IMR-90 (cell line): Measurements from ENCODE around the gene SIK3. TPM values are rescaled to one million over a fixed set of nuclear protein-coding genes. Genes with fewer than 3 reads are reported as not detected.

ENCODE experiments used
- ATAC-seq: fragments of 200-7000 bp; cut with Tn5 transposase; 2 replicates; pipeline ENCODE4 v1.9.1; 2020; ENCODE audit warnings: low read depth, mild to moderate bottlenecking, moderate library complexity
- BruUV-seq: library from RNA; stranded (reverse); fragments of 400-500 nt; replicated peaks from 2 replicates; lab custom pipeline; 2021; lab: Mats Ljungman, UMichigan
- CTCF ChIA-PET: fragments of 300-600 bp; formaldehyde crosslinking; extraction: SDS; loops from one replicate; lab custom pipeline; 2021; ENCODE audit warnings: antibody characterized with exemption; lab: Yijun Ruan, JAX
- POLR2A ChIA-PET: fragments of 300-600 bp; sonication (Branson Sonifier 250); formaldehyde crosslinking; loops from one replicate; lab custom pipeline; 2022; ENCODE audit warnings: antibody characterized with exemption; ENCODE audit not compliant: unreplicated experiment; lab: Charles Lee
- DNase-seq: peaks from one replicate; pipeline ENCODE4 v3.0.0; 2013
- H2AFZ ChIP-seq: replicated peaks from 2 replicates; pipeline ENCODE3; 2013; ENCODE audit warnings: low read length, mild to moderate bottlenecking; ENCODE audit not compliant: poor library complexity
- H2AK5ac ChIP-seq: 2 replicates; pipeline ENCODE4 v1.6.1; 2013; ENCODE audit warnings: low read depth, low read length, inconsistent platforms
- H2AK9ac ChIP-seq: replicated peaks from 2 replicates; pipeline ENCODE3; 2013; ENCODE audit warnings: mild to moderate bottlenecking, low read depth, low read length, moderate library complexity; ENCODE audit not compliant: poor library complexity
- H2BK120ac ChIP-seq: 2 replicates; pipeline ENCODE4 v1.6.1; 2013; ENCODE audit warnings: low read depth, low read length, inconsistent platforms
- H2BK15ac ChIP-seq: 3 replicates; pipeline ENCODE4 v1.6.1; 2013; ENCODE audit warnings: low read depth, low read length, inconsistent platforms
- H2BK20ac ChIP-seq: 2 replicates; pipeline ENCODE4 v1.6.1; 2013; ENCODE audit warnings: low read depth, mild to moderate bottlenecking, inconsistent platforms, low read length, moderate library complexity
- H2BK5ac ChIP-seq: 2 replicates; pipeline ENCODE4 v1.6.1; 2013; ENCODE audit warnings: mild to moderate bottlenecking, low read depth, low read length, inconsistent platforms; ENCODE audit not compliant: poor library complexity, severe bottlenecking
- H3K14ac ChIP-seq: replicated peaks from 2 replicates; pipeline ENCODE4 v1.6.1; 2013; ENCODE audit warnings: low read depth, low read length, inconsistent platforms
- H3K18ac ChIP-seq: 2 replicates; pipeline ENCODE4 v1.6.1; 2013; ENCODE audit warnings: low read depth, low read length, control low read depth
- H3K23ac ChIP-seq: 2 replicates; pipeline ENCODE4 v1.6.1; 2013; ENCODE audit warnings: low read depth, low read length, inconsistent platforms
- H3K27ac ChIP-seq: 2 replicates; pipeline ENCODE4 v1.5.1; 2013; ENCODE audit warnings: mild to moderate bottlenecking, control low read depth, low read length; ENCODE audit not compliant: insufficient read depth
- H3K27me3 ChIP-seq: 2 replicates; pipeline ENCODE4 v1.6.1; 2013; ENCODE audit warnings: low read length; ENCODE audit not compliant: control insufficient read depth, insufficient read depth
- H3K36me3 ChIP-seq: 2 replicates; pipeline ENCODE4 v1.6.1; 2013; ENCODE audit warnings: low read length, mixed read lengths; ENCODE audit not compliant: control insufficient read depth, insufficient read depth
- H3K4ac ChIP-seq: 2 replicates; pipeline ENCODE4 v1.6.1; 2013; ENCODE audit warnings: low read depth, low read length, inconsistent platforms
- H3K4me1 ChIP-seq: 2 replicates; pipeline ENCODE4 v1.6.1; 2013; ENCODE audit warnings: low read length, mixed read lengths; ENCODE audit not compliant: control insufficient read depth, insufficient read depth
- H3K4me2 ChIP-seq: 2 replicates; pipeline ENCODE4 v1.6.1; 2013; ENCODE audit warnings: low read depth, mild to moderate bottlenecking, control low read depth, low read length, moderate library complexity
- H3K4me3 ChIP-seq: 2 replicates; pipeline ENCODE4 v1.5.1; 2013; ENCODE audit warnings: low read depth, mild to moderate bottlenecking, control low read depth, low read length, moderate library complexity; ENCODE audit not compliant: insufficient read depth
- H3K56ac ChIP-seq: 2 replicates; pipeline ENCODE4 v1.6.1; 2013; ENCODE audit warnings: low read length, inconsistent platforms; ENCODE audit not compliant: insufficient read depth; ENCODE audit errors: extremely low read depth
- H3K79me1 ChIP-seq, 2 experiments: 2 replicates each; pipeline ENCODE4 v1.6.1; 2013; ENCODE audit warnings: low read length in 2 of 2, inconsistent platforms in 1 of 2, low read depth in 1 of 2
- H3K9ac ChIP-seq: 2 replicates; pipeline ENCODE4 v1.6.1; 2013; ENCODE audit warnings: low read depth, low read length, control low read depth
- H3K9me1 ChIP-seq: 2 replicates; pipeline ENCODE4 v1.6.1; 2013; ENCODE audit warnings: low read length, inconsistent platforms; ENCODE audit not compliant: insufficient read depth
- H3K9me3 ChIP-seq: 2 replicates; pipeline ENCODE4 v1.6.1; 2013; ENCODE audit warnings: low read length; ENCODE audit not compliant: control insufficient read depth, insufficient read depth
- H4K20me1 ChIP-seq: 2 replicates; pipeline ENCODE4 v1.6.1; 2013; ENCODE audit warnings: low read length, inconsistent platforms; ENCODE audit not compliant: insufficient read depth
- H4K5ac ChIP-seq: 2 replicates; pipeline ENCODE4 v1.6.1; 2013; ENCODE audit warnings: mild to moderate bottlenecking, low read depth, low read length, control low read depth
- H4K8ac ChIP-seq, 2 experiments: 2 replicates each; pipeline ENCODE4 v1.6.1; 2013; ENCODE audit warnings: low read depth in 2 of 2, low read length in 2 of 2, control low read depth in 1 of 2, inconsistent platforms in 1 of 2
- H4K91ac ChIP-seq: 2 replicates; pipeline ENCODE4 v1.6.1; 2013; ENCODE audit warnings: low read depth, low read length, inconsistent platforms; ENCODE audit not compliant: insufficient read depth
- BHLHE40 ChIP-seq: fragments of 150-350 bp; IDR thresholded peaks from 2 replicates; pipeline ENCODE4 v1.6.1; 2016; ENCODE audit warnings: mild to moderate bottlenecking, low read depth, low read length
- CEBPB ChIP-seq: IDR thresholded peaks from 2 replicates; pipeline ENCODE4 v1.6.1; 2012; ENCODE audit warnings: low read depth, low read length, improper control_type of control experiment
- CHD1 ChIP-seq: IDR thresholded peaks from 2 replicates; pipeline ENCODE4 v1.6.1; 2012; ENCODE audit warnings: low read depth, low read length, improper control_type of control experiment
- FOS ChIP-seq: fragments of 150-350 bp; IDR thresholded peaks from 2 replicates; pipeline ENCODE4 v1.6.1; 2016; ENCODE audit warnings: low read depth, low read length
- MAFK ChIP-seq: IDR thresholded peaks from 2 replicates; pipeline ENCODE4 v1.6.1; 2012; ENCODE audit warnings: low read depth, low read length, improper control_type of control experiment
- MXI1 ChIP-seq: IDR thresholded peaks from 2 replicates; pipeline ENCODE4 v1.6.1; 2012; ENCODE audit warnings: low read depth, mild to moderate bottlenecking, low read length, moderate library complexity, borderline replicate concordance
- POLR2A ChIP-seq: IDR thresholded peaks from 2 replicates; pipeline ENCODE4 v1.6.1; 2012; ENCODE audit warnings: mild to moderate bottlenecking, low read depth, low read length
- RAD21 ChIP-seq: IDR thresholded peaks from 2 replicates; pipeline ENCODE4 v1.6.1; 2012; ENCODE audit warnings: low read length, improper control_type of control experiment
- RCOR1 ChIP-seq: IDR thresholded peaks from 2 replicates; pipeline ENCODE4 v1.6.1; 2012; ENCODE audit warnings: mild to moderate bottlenecking, low read length, improper control_type of control experiment; ENCODE audit not compliant: insufficient replicate concordance
- SMC3 ChIP-seq: fragments of 150-350 bp; IDR thresholded peaks from 2 replicates; pipeline ENCODE4 v1.6.1; 2016; ENCODE audit warnings: low read depth, mild to moderate bottlenecking, antibody characterized with exemption, low read length, moderate library complexity
- USF2 ChIP-seq: fragments of 150-350 bp; IDR thresholded peaks from 2 replicates; pipeline ENCODE4 v1.6.1; 2017; ENCODE audit warnings: mild to moderate bottlenecking, antibody characterized with exemption, low read length, low read depth
- whole genome bisulfite sequencing, 2 experiments: methylation state at CpG; one replicate each; pipeline versions ENCODE4 v1.1.5 to v1.1.7; 2013; ENCODE audit warnings: missing lambda C conversion rate in 2 of 2; ENCODE audit not compliant: insufficient read length in 1 of 2; ENCODE audit errors: extremely low coverage in 2 of 2; 5-methylcytosine and 5-hydroxymethylcytosine counted together
- dilution Hi-C: fragments of 300-500 bp; cut with HindIII; formaldehyde crosslinking; loops from one replicate; pipeline ENCODE4 v1.14.3; 2018; ENCODE audit warnings: low sequenced_read_pairs; ENCODE audit not compliant: unreplicated experiment
- in situ Hi-C: fragments of 300-500 bp; cut with MboI; formaldehyde crosslinking; loops from 3 replicates; pipeline ENCODE4 v1.14.3; 2019; ENCODE audit warnings: low sequenced_read_pairs, inconsistent platforms, mixed read lengths
- intact Hi-C: fragments of 100-400 bp; cut with micrococcal nuclease; formaldehyde crosslinking; loops from 2 replicates; pipeline ENCODE4 v1.10.0; 2022
- polyA plus RNA-seq, 3 experiments: library from polyadenylated mRNA; depleted of rRNA; stranded (reverse); fragments of >200 nt; gene quantifications; 2 replicates each; pipeline ENCODE4 v1.2.3, GENCODE V29; 2012; ENCODE audit warnings: low replicate concordance in 1 of 3
- total RNA-seq: library from RNA; depleted of rRNA; stranded (reverse); fragments of >200 nt; gene quantifications from 2 replicates; pipeline ENCODE4 v1.2.3, GENCODE V29; 2012
- TF ChIP-seq, protein P1 (sequence below): conservative IDR thresholded peaks from 2 replicates; pipeline ENCODE4 v1.5.1; 2012; ENCODE audit warnings: mild to moderate bottlenecking, low read depth, low read length, improper control_type of control experiment
- TF ChIP-seq, protein P2 (sequence below): fragments of 150-350 bp; IDR thresholded peaks from 2 replicates; pipeline ENCODE4 v1.6.1; 2016; ENCODE audit warnings: low read depth, mild to moderate bottlenecking, low read length, moderate library complexity, borderline replicate concordance

Gene SIK3
- total and polyA plus RNA-seq, 2 of the 4 experiments (the other 2 are of a cell fraction): 8.2 to 9.1 TPM

DNA sequence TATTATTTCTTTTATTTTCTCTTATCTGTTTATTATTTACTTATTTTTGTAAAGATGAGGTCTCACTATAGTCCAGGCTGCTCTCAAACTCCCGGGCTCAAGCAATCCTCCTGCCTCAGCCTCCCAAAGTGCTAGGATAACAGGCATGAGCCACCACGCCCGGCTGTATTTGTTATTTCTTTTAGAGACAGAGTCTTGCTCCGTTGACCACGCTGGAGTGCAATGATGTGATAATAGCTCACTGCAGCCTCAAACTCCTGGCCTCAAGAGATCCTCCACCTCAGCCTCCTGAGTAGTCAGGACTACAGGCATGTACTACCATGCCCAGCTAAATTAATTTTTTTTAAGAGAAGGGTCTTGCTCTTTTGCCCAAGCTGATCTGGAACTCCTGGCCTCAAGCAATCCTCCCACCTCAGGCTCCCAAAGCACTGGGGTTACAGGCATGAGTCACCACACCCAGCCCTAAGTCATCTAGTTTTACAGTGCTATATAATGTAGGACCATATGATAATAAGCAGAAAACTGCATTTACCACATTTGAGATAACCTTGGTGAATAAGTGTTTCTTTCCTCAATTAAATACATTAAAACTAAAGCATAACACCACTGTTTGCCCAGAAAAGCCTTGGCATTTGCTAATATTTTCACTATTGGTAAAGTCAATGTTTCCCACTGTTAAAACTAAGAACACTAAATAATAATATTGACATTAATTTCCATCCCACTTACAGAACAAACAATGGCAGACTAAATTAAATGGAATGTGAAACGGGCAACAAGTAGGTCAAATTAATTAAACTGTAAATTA lies 127.5 kb downstream of the SIK3 start:
- Histone ChIP-seq H3K14ac (no peak overlapping the region), H3K4me2 (no peak overlapping the region), H3K79me1 (peaks cover 27 to 37% of the 10 kb centered on the region in 2 experiments), H3K27ac (no peak overlapping the region), H2BK15ac (no peak overlapping the region), H3K4me3 (no peak overlapping the region), H2AK9ac (no peak overlapping the region), H3K56ac (no peak overlapping the region), H3K27me3 (no peaks in the 10 kb centered on the region), H3K9ac (no peak overlapping the region), H4K20me1 (peaks cover 13% of the 10 kb centered on the region; the same call in 1 of the 2 replicates), H3K9me3 (no peaks in the 10 kb centered on the region), H3K4ac (no peak overlapping the region), H4K5ac (no peak overlapping the region), H2BK20ac (no peak overlapping the region), H2AFZ (no peak overlapping the region), H3K4me1 (peaks cover 2% of the 10 kb centered on the region; the same call in 1 of the 2 replicates), H3K18ac (no peak overlapping the region), H2BK120ac (no peak overlapping the region), H4K91ac (no peak overlapping the region), H2AK5ac (no peak overlapping the region), H4K8ac (no peak overlapping the region), H3K9me1 (peaks cover 3% of the 10 kb centered on the region; the same call in 1 of the 2 replicates), H3K23ac (no peak overlapping the region), H2BK5ac (no peak overlapping the region), H3K36me3 (no peaks in the 10 kb centered on the region)
- DNase-seq: peak; percentile 32
- intact Hi-C loops (no loop called here), dilution Hi-C loops (no loop called here), in situ Hi-C loops (no loop called here)
- no CpG with 5 or more reads among the region's 6 CpGs for WGBS, 2 experiments
- TF ChIP-seq BHLHE40: no peak
- TF ChIP-seq MAFK: no peak
- no peak for TF ChIP-seq FOS
- no peak for TF ChIP-seq RCOR1
- TF ChIP-seq CHD1: no peak
- no peak for TF ChIP-seq MXI1
- TF ChIP-seq POLR2A: no peak
- no peak for TF ChIP-seq SMC3
- TF ChIP-seq, protein P1, sequence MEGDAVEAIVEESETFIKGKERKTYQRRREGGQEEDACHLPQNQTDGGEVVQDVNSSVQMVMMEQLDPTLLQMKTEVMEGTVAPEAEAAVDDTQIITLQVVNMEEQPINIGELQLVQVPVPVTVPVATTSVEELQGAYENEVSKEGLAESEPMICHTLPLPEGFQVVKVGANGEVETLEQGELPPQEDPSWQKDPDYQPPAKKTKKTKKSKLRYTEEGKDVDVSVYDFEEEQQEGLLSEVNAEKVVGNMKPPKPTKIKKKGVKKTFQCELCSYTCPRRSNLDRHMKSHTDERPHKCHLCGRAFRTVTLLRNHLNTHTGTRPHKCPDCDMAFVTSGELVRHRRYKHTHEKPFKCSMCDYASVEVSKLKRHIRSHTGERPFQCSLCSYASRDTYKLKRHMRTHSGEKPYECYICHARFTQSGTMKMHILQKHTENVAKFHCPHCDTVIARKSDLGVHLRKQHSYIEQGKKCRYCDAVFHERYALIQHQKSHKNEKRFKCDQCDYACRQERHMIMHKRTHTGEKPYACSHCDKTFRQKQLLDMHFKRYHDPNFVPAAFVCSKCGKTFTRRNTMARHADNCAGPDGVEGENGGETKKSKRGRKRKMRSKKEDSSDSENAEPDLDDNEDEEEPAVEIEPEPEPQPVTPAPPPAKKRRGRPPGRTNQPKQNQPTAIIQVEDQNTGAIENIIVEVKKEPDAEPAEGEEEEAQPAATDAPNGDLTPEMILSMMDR: no peak
- TF ChIP-seq RAD21: no peak
- TF ChIP-seq USF2: no peak
- TF ChIP-seq, protein P2, sequence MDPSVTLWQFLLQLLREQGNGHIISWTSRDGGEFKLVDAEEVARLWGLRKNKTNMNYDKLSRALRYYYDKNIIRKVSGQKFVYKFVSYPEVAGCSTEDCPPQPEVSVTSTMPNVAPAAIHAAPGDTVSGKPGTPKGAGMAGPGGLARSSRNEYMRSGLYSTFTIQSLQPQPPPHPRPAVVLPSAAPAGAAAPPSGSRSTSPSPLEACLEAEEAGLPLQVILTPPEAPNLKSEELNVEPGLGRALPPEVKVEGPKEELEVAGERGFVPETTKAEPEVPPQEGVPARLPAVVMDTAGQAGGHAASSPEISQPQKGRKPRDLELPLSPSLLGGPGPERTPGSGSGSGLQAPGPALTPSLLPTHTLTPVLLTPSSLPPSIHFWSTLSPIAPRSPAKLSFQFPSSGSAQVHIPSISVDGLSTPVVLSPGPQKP: no peak
- no peak for TF ChIP-seq CEBPB
- POLR2A ChIA-PET: no interaction called here
- ATAC-seq: peak; percentile 64
- no TSS peak for BruUV-seq
- CTCF ChIA-PET: no interaction called here
